Smooth muscle cell (in vitro differentiated cells): Measurements from ENCODE around the gene ERC1. TPM values are rescaled to one million over a fixed set of nuclear protein-coding genes. Genes with fewer than 3 reads are reported as not detected.
"Not testable (repeated sequence)": the region's sequence is repeated elsewhere in the genome, so short reads cannot be mapped to it uniquely, and the experiment has no call there.

Experiments
- DNase-seq: peaks from one replicate; lab custom pipeline; 2025; ENCODE audit not compliant: unreplicated experiment; lab: John Stamatoyannopoulos, UW
- H2AFZ ChIP-seq: fragments of 200-600 bp; sonication (generic); 2 replicates; pipeline ENCODE4 v1.6.0; 2016; ENCODE audit warnings: antibody characterized with exemption, low read depth, mild to moderate bottlenecking
- H3F3A ChIP-seq: fragments of 200-600 bp; sonication (generic); 2 replicates; pipeline ENCODE4 v1.6.0; 2017; ENCODE audit warnings: antibody characterized with exemption, low read depth
- H3K27ac ChIP-seq: fragments of 200-600 bp; sonication (generic); 2 replicates; pipeline ENCODE4 v1.5.1; 2016; ENCODE audit warnings: low read depth, mild to moderate bottlenecking
- H3K27me3 ChIP-seq: fragments of 200-600 bp; sonication (generic); 2 replicates; pipeline ENCODE4 v1.6.1; 2016; ENCODE audit warnings: low read depth, mild to moderate bottlenecking
- H3K36me3 ChIP-seq: fragments of 200-600 bp; sonication (generic); 2 replicates; pipeline ENCODE4 v1.5.1; 2016; ENCODE audit warnings: low read depth
- H3K4me1 ChIP-seq: fragments of 200-600 bp; sonication (generic); 2 replicates; pipeline ENCODE4 v1.5.1; 2016; ENCODE audit warnings: low read depth
- H3K4me2 ChIP-seq: fragments of 200-600 bp; sonication (generic); 2 replicates; pipeline ENCODE4 v1.6.0; 2016; ENCODE audit warnings: mild to moderate bottlenecking
- H3K4me3 ChIP-seq: fragments of 200-600 bp; sonication (generic); 2 replicates; pipeline ENCODE4 v1.5.1; 2016; ENCODE audit warnings: mild to moderate bottlenecking
- H3K79me2 ChIP-seq: fragments of 200-600 bp; sonication (generic); 2 replicates; pipeline ENCODE4 v1.6.0; 2016; ENCODE audit warnings: low read depth, mild to moderate bottlenecking
- H3K9ac ChIP-seq: fragments of 200-600 bp; sonication (generic); 2 replicates; pipeline ENCODE4 v1.6.0; 2016; ENCODE audit warnings: low read depth
- H3K9me3 ChIP-seq: fragments of 200-600 bp; sonication (generic); replicated peaks from 2 replicates; pipeline ENCODE4 v1.5.1; 2016; ENCODE audit warnings: low read depth
- H4K20me1 ChIP-seq: fragments of 200-600 bp; sonication (generic); 2 replicates; pipeline ENCODE4 v1.6.0; 2016; ENCODE audit warnings: low read depth
- CTCF ChIP-seq: fragments of 200-600 bp; sonication (generic); IDR thresholded peaks from 2 replicates; pipeline ENCODE4 v1.5.1; 2017; ENCODE audit warnings: borderline replicate concordance, mild to moderate bottlenecking, antibody characterized with exemption; ENCODE audit not compliant: insufficient read depth, poor library complexity, severe bottlenecking
- WGBS: methylation state at CpG from one replicate; pipeline ENCODE4 v1.1.7; 2016; ENCODE audit warnings: low lambda C conversion rate; 5-methylcytosine and 5-hydroxymethylcytosine counted together
- polyA plus RNA-seq: library from polyadenylated mRNA; unstranded; fragments of >200 nt; fragmentation: Nextera tagmentation; extraction: Ambion mirVana; gene quantifications from 2 replicates; pipeline ENCODE4 v1.2.1, GENCODE V29; 2016
- total RNA-seq: library from RNA; depleted of rRNA; stranded (reverse); fragments of >200 nt; gene quantifications from 2 replicates; pipeline ENCODE4 v1.2.3, GENCODE V29; 2014

The ERC1 gene
- total and polyA plus RNA-seq, 2 experiments from 2014 or later = 13.8 to 17.6 TPM

- Histone ChIP-seq H3K4me1 (peaks cover 12% of the 10 kb centered on the region), H3K79me2 (no peaks in the 10 kb centered on the region), H2AFZ (no peak overlapping the region), H3K9me3 (no peaks in the 10 kb centered on the region), H3K27me3 (no peaks in the 10 kb centered on the region), H3K27ac (no peak overlapping the region), H4K20me1 (no peaks in the 10 kb centered on the region), H3K4me3 (no peak overlapping the region), H3F3A (peaks cover 6% of the 10 kb centered on the region), H3K36me3 (no peaks in the 10 kb centered on the region), H3K4me2 (no peak overlapping the region), H3K9ac (no peak overlapping the region)
- WGBS = 88% methylated on average over 2 of the region's 2 CpGs
- TF ChIP-seq CTCF = no peak
- no peak for DNase-seq
These were observed 362.4 kb downstream of the ERC1 start for GRCh38 chr12:1353451-1353850.

- Histone ChIP-seq H3K9ac (no peak overlapping the region), H3K79me2 (no peaks in the 10 kb centered on the region), H4K20me1 (no peaks in the 10 kb centered on the region), H3K4me2 (no peak overlapping the region), H3K4me3 (no peak overlapping the region), H3K9me3 (no peaks in the 10 kb centered on the region), H3F3A (peaks cover 6% of the 10 kb centered on the region), H3K27ac (no peak overlapping the region), H3K36me3 (no peaks in the 10 kb centered on the region), H3K4me1 (peaks cover 4% of the 10 kb centered on the region), H2AFZ (no peak overlapping the region), H3K27me3 (no peaks in the 10 kb centered on the region)
- DNase-seq = no peak
- no peak for TF ChIP-seq CTCF
- 75% methylated on average over 4 of the region's 4 CpGs for WGBS
These were observed 364.4 kb downstream of the ERC1 start for GRCh38 chr12:1355396-1355795.

- not testable (repeated sequence) for H3K79me2 ChIP-seq, H3K9ac ChIP-seq, H3K36me3 ChIP-seq, H3K4me2 ChIP-seq, H3F3A ChIP-seq, H4K20me1 ChIP-seq, H3K4me3 ChIP-seq, H3K4me1 ChIP-seq, H3K27me3 ChIP-seq, H3K9me3 ChIP-seq, DNase-seq, H2AFZ ChIP-seq
- peak overlapping the region; percentile 2 for H3K27ac ChIP-seq
- WGBS = 80% methylated on average over 6 of the region's 6 CpGs
These were observed 364.8 kb downstream of the ERC1 start for GRCh38 chr12:1355871-1356270.

- no peaks in the 10 kb centered on the region for H3K9me3 ChIP-seq
- H3K9ac ChIP-seq = no peak overlapping the region
- no peaks in the 10 kb centered on the region for H3K27me3 ChIP-seq
- no peaks in the 10 kb centered on the region for H3K4me1 ChIP-seq
- H3K4me2 ChIP-seq = peak overlapping the region; percentile 16
- no peaks in the 10 kb centered on the region for H3K79me2 ChIP-seq
- WGBS = 76% methylated on average over 2 of the region's 2 CpGs
- TF ChIP-seq CTCF = no peak
- DNase-seq = no peak
- no peaks in the 10 kb centered on the region for H3K36me3 ChIP-seq
- H3K27ac ChIP-seq = peak overlapping the region; percentile 2
- H3K4me3 ChIP-seq = no peak overlapping the region
- H2AFZ ChIP-seq = no peak overlapping the region
- peaks cover 6% of the 10 kb centered on the region for H3F3A ChIP-seq
- H4K20me1 ChIP-seq = no peaks in the 10 kb centered on the region
These were observed 365.3 kb downstream of the ERC1 start for GRCh38 chr12:1356285-1356684.
